GM18502 (cell line): ENCODE results near the gene GPR84.
"Not testable (repeated sequence)": the region's sequence is repeated elsewhere in the genome, so short reads cannot be mapped to it uniquely, and the experiment has no call there.

Experiments used
- ATAC-seq: cut with Tn5 transposase; IDR thresholded peaks from one replicate; pipeline ENCODE4 v1.9.1; 2021; ENCODE audit warnings: mild to moderate bottlenecking; ENCODE audit not compliant: unreplicated experiment, poor library complexity

The GPR84 gene

DNA sequence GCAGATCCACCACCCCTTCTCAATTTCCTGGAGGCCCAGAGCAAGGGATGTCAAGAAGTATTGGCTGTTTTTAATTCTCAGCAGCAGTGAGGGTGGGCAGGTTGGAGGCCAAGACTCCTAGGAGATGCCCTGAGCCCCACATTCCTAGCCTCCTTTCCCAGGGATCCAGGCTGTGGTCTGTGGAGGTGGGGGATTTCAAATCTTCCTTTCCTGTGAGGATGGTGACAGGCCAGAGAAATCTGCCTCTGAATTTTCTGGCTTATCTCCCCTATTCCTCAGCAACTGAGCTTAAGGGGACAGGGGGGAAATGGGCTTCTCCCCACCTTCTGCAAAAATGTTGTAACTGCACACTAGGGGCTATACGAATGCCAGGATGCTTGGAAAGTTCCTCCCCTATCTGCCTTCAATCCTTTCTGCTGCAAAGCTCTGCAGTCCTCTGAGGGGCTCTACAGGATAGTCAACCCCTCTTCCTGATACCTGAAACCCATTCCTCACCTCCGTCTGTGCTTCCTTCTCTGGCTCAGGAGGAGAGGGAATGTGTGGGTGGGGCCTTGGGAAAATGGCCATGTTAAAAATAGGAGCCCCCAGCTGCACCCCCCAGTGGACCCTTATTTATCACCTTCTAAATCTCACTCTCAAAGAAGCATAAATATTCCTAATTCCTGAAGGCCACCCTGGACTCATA is 6.6 kb downstream of the GPR84 start:
- ATAC-seq: no peak

DNA sequence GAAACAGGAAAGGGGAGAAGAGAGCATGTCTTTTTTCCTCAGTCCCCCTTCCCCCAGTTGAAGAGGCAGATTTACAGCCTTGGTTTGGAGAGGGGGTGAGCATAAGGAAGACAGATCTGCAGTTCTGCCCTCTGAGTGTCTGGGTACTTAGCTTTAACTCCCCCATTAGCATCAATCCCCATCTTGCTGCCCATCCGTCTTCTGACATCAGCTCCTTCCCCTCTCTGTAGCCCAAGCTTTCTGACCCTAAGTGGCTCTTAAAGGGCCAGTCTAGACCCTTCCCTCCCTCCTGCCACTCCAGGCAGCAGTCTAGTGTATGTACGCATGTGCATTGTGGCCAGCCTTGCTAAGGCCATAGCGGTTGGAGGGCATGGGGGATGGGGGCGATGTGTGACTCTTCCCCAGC is 7.3 kb downstream of the GPR84 start:
- ATAC-seq: no peak

GRCh38 chr12:54356228-54356627 is 8.1 kb downstream of the GPR84 start:
- no peak for ATAC-seq

- ATAC-seq: no peak
These were observed 9.0 kb downstream of the GPR84 start for GRCh38 chr12:54355104-54355815.

GRCh38 chr12:54354271-54354670 is 10.0 kb downstream of the GPR84 start:
- not testable (repeated sequence) for ATAC-seq

DNA sequence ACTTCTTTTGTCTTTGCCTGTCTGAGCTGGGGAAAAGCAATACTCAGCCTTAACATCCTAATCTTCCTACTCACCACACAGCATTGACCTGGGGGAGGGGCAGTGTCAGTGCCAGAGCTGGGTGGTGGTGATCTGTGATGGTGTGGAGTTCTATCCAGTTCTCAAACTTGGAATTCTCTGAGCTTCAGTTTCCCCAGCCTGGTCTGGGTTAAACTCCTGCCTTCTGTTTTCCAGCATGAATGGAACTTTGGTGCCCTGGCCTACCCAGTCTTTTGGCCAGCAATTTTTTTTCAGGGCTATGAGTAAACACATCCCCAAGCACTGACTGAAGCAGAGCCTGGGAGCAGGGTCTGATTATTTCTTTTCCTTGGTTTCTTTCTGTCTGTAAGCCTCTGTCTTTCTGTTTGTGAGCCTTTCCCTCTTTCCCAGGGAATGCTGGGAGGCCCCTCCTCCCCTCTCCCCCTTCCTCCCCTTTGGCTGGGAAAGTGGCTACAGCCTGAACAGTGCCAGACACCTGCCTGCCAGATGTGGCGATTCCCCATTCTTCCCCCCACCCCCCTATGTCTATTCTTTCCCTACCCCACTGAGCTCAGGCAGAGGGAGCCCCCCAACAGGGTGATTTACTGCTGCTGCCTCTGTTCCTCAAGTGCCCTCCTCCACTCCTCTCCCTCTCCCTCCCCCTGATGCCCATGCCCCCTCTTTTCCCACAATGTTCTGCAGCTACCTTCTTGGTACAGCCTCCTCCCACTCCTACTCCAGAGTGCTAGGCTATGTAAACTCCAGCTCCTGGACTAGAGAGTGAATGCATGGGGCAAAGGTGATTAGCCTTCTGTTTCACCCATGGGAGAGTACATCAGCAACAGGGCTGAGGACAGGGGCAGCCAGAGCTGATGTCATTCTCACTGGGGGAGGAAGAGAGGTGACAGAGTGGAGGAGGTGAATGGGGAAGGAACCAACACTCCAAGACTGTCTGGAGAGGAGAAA is 11.1 kb downstream of the GPR84 start:
- no peak for ATAC-seq

GRCh38 chr12:54352022-54352531 is 12.2 kb downstream of the GPR84 start:
- no peak for ATAC-seq

- ATAC-seq: no peak
These were observed 12.9 kb downstream of the GPR84 start for GRCh38 chr12:54351341-54351740.

GRCh38 chr12:54350743-54351142 is 13.5 kb downstream of the GPR84 start:
- ATAC-seq: no peak

- no peak for ATAC-seq
These were observed 14.6 kb downstream of the GPR84 start for GRCh38 chr12:54349679-54350078.

GRCh38 chr12:54349036-54349435 is 15.2 kb downstream of the GPR84 start:
- ATAC-seq: no peak

DNA sequence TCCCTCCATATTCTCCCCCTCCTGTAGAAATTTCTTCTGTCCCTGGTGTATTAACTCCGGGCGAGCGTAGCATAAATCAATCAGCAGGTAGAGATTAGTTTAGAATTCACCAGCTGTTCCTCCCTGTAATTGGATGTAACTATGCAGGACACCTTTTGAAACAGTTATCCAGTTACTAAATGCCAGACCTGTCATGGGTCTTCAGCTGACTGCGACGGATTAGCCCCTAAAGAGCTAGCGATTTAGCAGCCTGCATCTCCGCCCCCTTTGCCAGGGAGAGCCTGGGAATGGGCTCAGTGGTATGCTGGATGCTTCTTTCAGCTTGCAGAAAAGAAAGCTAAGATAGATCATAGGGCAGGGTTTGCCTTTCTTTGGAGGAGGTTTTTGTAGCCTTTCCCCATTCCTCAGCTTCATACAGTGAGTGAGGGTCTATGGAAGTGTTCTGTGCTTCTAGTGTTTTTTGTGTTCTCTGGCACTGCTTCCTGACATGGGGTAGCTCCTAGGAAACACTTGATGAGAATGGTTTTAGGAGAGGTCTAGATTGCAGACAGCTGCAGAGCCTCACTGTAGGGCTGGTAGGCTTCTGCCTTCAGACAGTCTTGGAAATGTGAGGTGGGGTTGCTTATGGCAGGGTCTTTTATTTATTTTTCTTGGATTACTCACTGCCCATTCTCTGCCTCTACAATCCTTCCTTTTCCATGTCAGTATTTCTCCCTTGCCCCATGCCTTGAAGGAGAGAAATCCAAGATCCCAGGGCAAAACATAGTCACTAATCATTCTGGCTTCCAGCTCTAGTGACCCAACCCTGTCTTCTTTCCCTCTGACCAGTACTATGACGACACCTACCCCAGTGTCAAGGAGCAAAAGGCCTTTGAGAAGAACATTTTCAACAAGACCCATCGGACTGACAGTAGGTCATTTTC is 22.6 kb downstream of the GPR84 start:
- ATAC-seq: no peak

DNA sequence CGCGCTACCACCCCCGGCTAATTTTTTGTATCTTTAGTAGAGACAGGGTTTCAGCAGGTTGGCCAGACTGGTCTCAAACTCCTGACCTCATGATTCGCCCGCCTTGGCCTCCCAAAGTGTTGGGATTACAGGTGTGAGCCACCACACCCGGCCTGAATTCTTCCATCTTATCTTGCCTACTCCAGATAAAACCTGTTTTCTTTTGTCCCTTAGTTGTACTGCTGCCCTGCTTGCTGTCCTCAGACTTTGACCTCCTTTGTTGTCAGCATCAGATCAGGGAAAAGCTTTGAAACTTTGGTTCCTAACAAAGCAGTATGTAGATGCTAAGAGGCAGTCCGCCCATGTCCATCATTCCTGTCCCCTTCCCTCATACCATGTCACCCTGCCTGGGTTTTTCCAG is 23.4 kb downstream of the GPR84 start:
- ATAC-seq: no peak

GRCh38 chr12:54338698-54339296 is 25.5 kb downstream of the GPR84 start:
- ATAC-seq: no peak

DNA sequence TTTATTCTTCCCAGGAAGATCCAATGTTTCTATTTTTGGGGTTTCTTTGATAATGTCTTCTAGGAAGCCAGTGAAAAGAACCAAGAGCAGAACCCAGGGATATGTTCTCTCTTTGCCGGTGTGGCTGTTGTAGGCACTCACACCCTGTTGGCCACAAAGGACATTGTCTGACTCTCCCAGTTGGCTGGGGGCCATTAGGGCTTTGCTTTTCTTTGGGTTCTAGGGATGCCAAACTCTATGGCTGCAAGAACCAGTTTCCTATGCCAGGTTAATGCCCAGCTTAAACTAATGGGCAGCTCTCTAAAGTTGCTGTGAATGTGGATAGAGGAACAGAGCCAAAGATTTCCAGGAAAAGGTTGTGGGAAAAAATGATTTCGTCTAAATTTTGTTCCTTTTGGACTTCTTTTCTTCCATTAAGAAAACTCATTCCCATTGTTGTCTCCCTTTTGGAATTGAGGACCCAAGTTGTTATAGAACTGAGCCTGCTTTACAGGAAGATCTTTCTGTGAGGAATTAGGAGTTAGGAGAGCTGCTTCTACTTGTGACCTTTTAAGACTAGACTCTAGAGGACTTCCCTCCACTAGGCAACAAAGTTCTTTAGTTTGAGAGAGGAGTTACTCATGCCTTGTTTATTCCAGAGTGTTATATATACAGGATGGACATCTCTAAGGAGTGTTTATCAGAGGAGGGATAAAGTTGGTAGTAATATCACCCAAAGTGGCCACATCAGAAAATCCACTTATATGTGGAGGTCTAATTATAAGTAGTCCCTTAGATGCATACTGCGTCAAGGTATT is 26.2 kb downstream of the GPR84 start:
- no peak for ATAC-seq

DNA sequence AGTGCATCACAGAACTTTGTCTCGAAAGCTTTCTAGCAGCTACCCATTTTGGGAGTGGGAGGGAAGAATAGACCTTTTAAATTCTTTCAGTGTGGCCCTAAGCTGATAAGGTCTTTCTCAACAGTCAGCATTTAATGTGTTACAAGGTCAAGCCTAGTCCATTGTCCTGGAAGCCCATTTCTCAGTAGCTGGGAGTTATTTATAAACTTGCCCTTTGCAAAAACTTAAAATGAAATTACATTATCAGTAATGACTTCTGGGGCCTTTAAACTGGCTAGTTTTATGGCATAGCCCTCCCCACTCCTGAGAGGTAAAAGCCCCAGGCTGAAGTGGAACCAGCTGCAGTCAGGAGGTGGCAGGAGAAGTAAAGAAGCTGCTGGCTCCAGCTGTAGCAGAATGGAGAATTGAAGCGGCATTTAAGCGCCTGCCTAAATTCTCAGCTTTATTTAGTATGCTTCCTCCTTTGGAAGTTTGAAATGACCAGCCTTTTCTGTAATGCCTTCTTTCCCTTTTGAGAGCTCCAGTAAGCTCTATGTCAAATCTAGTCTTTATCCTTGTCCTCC is 26.9 kb downstream of the GPR84 start:
- no peak for ATAC-seq

- no peak for ATAC-seq
These were observed 30.8 kb downstream of the GPR84 start for GRCh38 chr12:54333420-54334034.

- ATAC-seq: no peak
These were observed 32.8 kb downstream of the GPR84 start for GRCh38 chr12:54331461-54331860.
